DMS79 treated with DMSO at 0.1 percent for 48 hours (cell line): Measurements from ENCODE around the gene BLTP1.

Experiments
- DNase-seq: peaks from one replicate; lab custom pipeline; 2025; lab: John Stamatoyannopoulos, UW

BLTP1 gene

GRCh38 chr4:122172266-122172665 lies 20.1 kb downstream of the BLTP1 start:
- no peak for DNase-seq

DNA sequence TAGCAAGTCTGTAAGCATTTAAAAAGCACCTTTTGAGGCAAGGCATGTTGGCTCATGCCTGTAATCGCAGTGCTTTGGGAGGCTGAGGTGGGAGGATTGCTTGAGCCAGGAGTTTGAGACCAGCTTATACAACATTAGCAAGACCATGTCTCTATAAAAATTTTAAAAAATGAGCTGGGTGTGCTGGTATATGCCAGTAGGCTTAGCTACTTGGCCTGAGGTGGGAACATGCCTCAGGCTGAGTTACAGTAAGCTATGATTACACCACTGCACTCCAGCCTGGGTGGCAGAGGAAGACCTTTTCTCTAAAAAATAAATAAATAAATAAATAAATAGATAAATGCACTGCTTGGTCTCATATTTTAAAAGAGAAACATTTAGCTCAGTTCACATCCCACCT lies 26.8 kb downstream of the BLTP1 start:
- no peak for DNase-seq

- no peak for DNase-seq
Measured at GRCh38 chr4:122195718-122196117, 43.6 kb downstream of the BLTP1 start.
